H9 (cell line): ENCODE measurements around the gene TMEM187. TPM values are rescaled to one million over a fixed set of nuclear protein-coding genes. Genes with fewer than 3 reads are reported as not detected.

Source experiments
- DNase-seq: peaks from one replicate; pipeline ENCODE4 v3.0.0-alpha.2; 2017
- H2AFZ ChIP-seq: one replicate; pipeline ENCODE4 v1.6.1; 2013; ENCODE audit warnings: mild to moderate bottlenecking, low read length, control low read depth, moderate library complexity
- H2AK5ac ChIP-seq: 2 replicates; pipeline ENCODE4 v1.6.1; 2013; ENCODE audit warnings: low read length, control low read depth, mixed read lengths; ENCODE audit not compliant: insufficient read length
- H2BK120ac ChIP-seq: one replicate; pipeline ENCODE4 v1.6.1; 2013; ENCODE audit warnings: low read depth, mild to moderate bottlenecking, low read length, control low read depth, inconsistent platforms; ENCODE audit not compliant: poor library complexity, severe bottlenecking
- H2BK12ac ChIP-seq: 2 replicates; pipeline ENCODE4 v1.6.1; 2013; ENCODE audit warnings: low read length, control low read depth, mixed read lengths, low read depth; ENCODE audit not compliant: insufficient read length
- H2BK15ac ChIP-seq: 2 replicates; pipeline ENCODE4 v1.6.1; 2013; ENCODE audit warnings: low read depth, low read length, control low read depth
- H2BK20ac ChIP-seq: one replicate; pipeline ENCODE4 v1.6.1; 2013; ENCODE audit warnings: low read depth, mild to moderate bottlenecking, low read length, control low read depth, inconsistent platforms; ENCODE audit not compliant: poor library complexity, severe bottlenecking
- H2BK5ac ChIP-seq: 2 replicates; pipeline ENCODE4 v1.6.1; 2013; ENCODE audit warnings: low read length, control low read depth, mixed read lengths; ENCODE audit not compliant: insufficient read length
- H3K14ac ChIP-seq: 2 replicates; pipeline ENCODE4 v1.6.1; 2013; ENCODE audit warnings: low read length, control low read depth; ENCODE audit not compliant: insufficient read depth
- H3K18ac ChIP-seq: 2 replicates; pipeline ENCODE4 v1.6.1; 2013; ENCODE audit warnings: low read depth, mild to moderate bottlenecking, mixed read lengths, low read length, control low read depth; ENCODE audit not compliant: insufficient read length
- H3K23ac ChIP-seq: 2 replicates; pipeline ENCODE4 v1.6.1; 2013; ENCODE audit warnings: low read length, control low read depth, mixed read lengths, low read depth; ENCODE audit not compliant: insufficient read length
- H3K23me2 ChIP-seq: 2 replicates; pipeline ENCODE4 v1.6.1; 2013; ENCODE audit warnings: low read depth, mild to moderate bottlenecking, mixed read lengths, low read length, control low read depth; ENCODE audit not compliant: insufficient read length, poor library complexity, severe bottlenecking
- H3K27ac ChIP-seq: 2 replicates; pipeline ENCODE4 v1.5.1; 2013; ENCODE audit warnings: low read length, control low read depth, mixed read lengths, low read depth; ENCODE audit not compliant: insufficient read length
- H3K27me3 ChIP-seq: 2 replicates; pipeline ENCODE4 v1.6.1; 2013; ENCODE audit warnings: low read length, control low read depth, inconsistent platforms; ENCODE audit not compliant: insufficient read depth
- H3K4ac ChIP-seq: 2 replicates; pipeline ENCODE4 v1.6.1; 2013; ENCODE audit warnings: low read depth, mild to moderate bottlenecking, control low read depth, inconsistent platforms, low read length, moderate library complexity
- H3K4me1 ChIP-seq: 2 replicates; pipeline ENCODE4 v1.6.1; 2013; ENCODE audit warnings: low read length, control low read depth, inconsistent platforms; ENCODE audit not compliant: insufficient read depth
- H3K4me2 ChIP-seq: 2 replicates; pipeline ENCODE4 v1.6.1; 2013; ENCODE audit warnings: low read length, control low read depth, mixed read lengths; ENCODE audit not compliant: insufficient read length, insufficient read depth
- H3K56ac ChIP-seq: 2 replicates; pipeline ENCODE4 v1.6.1; 2013; ENCODE audit warnings: low read depth, mild to moderate bottlenecking, mixed read lengths, low read length, control low read depth; ENCODE audit not compliant: insufficient read length
- H3K79me1 ChIP-seq: 2 replicates; pipeline ENCODE4 v1.6.1; 2013; ENCODE audit warnings: low read depth, mild to moderate bottlenecking, moderate library complexity, low read length, control low read depth, inconsistent platforms; ENCODE audit not compliant: insufficient read depth, poor library complexity, severe bottlenecking
- H3K79me2 ChIP-seq: 2 replicates; pipeline ENCODE4 v1.6.1; 2013; ENCODE audit warnings: low read length, control low read depth, inconsistent platforms; ENCODE audit not compliant: insufficient read depth
- H3K9ac ChIP-seq: 2 replicates; pipeline ENCODE4 v1.6.1; 2013; ENCODE audit warnings: low read length, control low read depth, mixed read lengths; ENCODE audit not compliant: insufficient read length; ENCODE audit errors: extremely low read depth
- H3K9me3 ChIP-seq: one replicate; pipeline ENCODE4 v1.6.1; 2013; ENCODE audit warnings: low read depth, low read length, inconsistent platforms; ENCODE audit not compliant: control insufficient read depth
- H3T11ph ChIP-seq: one replicate; pipeline ENCODE4 v1.6.1; 2013; ENCODE audit warnings: mild to moderate bottlenecking, low read length, control low read depth, inconsistent platforms
- H4K20me1 ChIP-seq: one replicate; pipeline ENCODE4 v1.6.1; 2013; ENCODE audit not compliant: control insufficient read depth, insufficient read length, insufficient read depth
- H4K5ac ChIP-seq: 2 replicates; pipeline ENCODE4 v1.6.1; 2013; ENCODE audit warnings: low read depth, mild to moderate bottlenecking, mixed read lengths, low read length, control low read depth; ENCODE audit not compliant: insufficient read length
- H4K8ac ChIP-seq: replicated peaks from 2 replicates; pipeline ENCODE4 v1.6.1; 2013; ENCODE audit warnings: low read length, control low read depth, mixed read lengths, low read depth; ENCODE audit not compliant: insufficient read length
- H4K91ac ChIP-seq: 2 replicates; pipeline ENCODE4 v1.6.1; 2013; ENCODE audit warnings: low read depth, mild to moderate bottlenecking, moderate library complexity, mixed read lengths, low read length, control low read depth; ENCODE audit not compliant: insufficient read length
- H3K27ac Mint-ChIP-seq, 3 experiments: 2 replicates in 2 of 3; 3 replicates in 1 of 3; pipeline ENCODE4 v1.8.0; 2020 to 2021; ENCODE audit warnings: mixed read lengths in 3 of 3, mild to moderate bottlenecking in 1 of 3, moderate library complexity in 1 of 3
- H3K27me3 Mint-ChIP-seq: 2 replicates; pipeline ENCODE4 v1.8.0; 2021; ENCODE audit warnings: low read depth, mild to moderate bottlenecking, moderate library complexity, mixed read lengths
- H3K36me3 Mint-ChIP-seq, 3 experiments: 2 replicates in 2 of 3; 3 replicates in 1 of 3; pipeline ENCODE4 v1.8.0; 2020 to 2021; ENCODE audit warnings: low read depth in 3 of 3, mixed read lengths in 3 of 3; ENCODE audit not compliant: insufficient read depth in 1 of 3
- H3K4me1 Mint-ChIP-seq, 2 experiments: 2 replicates each; pipeline ENCODE4 v1.8.0; 2020; ENCODE audit warnings: mixed read lengths in 2 of 2
- H3K4me3 Mint-ChIP-seq, 2 experiments: 2 replicates in 1 of 2; 3 replicates in 1 of 2; pipeline ENCODE4 v1.8.0; 2020 to 2021; ENCODE audit warnings: mild to moderate bottlenecking in 2 of 2, mixed read lengths in 2 of 2, moderate library complexity in 1 of 2
- H3K9me3 Mint-ChIP-seq, 2 experiments: 2 replicates in 1 of 2; 3 replicates in 1 of 2; pipeline ENCODE4 v1.8.0; 2020; ENCODE audit warnings: mild to moderate bottlenecking in 2 of 2, mixed read lengths in 2 of 2, moderate library complexity in 1 of 2
- CTCF ChIP-seq: fragments of 200-600 bp; sonication (generic); conservative IDR thresholded peaks from 3 replicates; pipeline ENCODE4 v1.8.0; 2021; ENCODE audit warnings: antibody characterized with exemption, mild to moderate bottlenecking
- WGBS: extraction: QIAGEN DNeasy Blood & Tissue Kit; methylation state at CpG from one replicate; pipeline ENCODE4 v1.1.7; 2013; ENCODE audit warnings: missing lambda C conversion rate, low lambda C conversion rate, mixed read lengths; ENCODE audit not compliant: insufficient read length; ENCODE audit errors: extremely low coverage; 5-methylcytosine and 5-hydroxymethylcytosine counted together
- total RNA-seq: library from RNA; stranded (reverse); gene quantifications from 2 replicates; pipeline ENCODE4 v1.2.1, GENCODE V29; 2021

Gene TMEM187
- total RNA-seq, 1 experiment from 2014 or later, result 2.7 TPM

GRCh38 chrX:153999359-154000037 is 26.9 kb downstream of the TMEM187 start:
- H3K9me3 Mint-ChIP-seq, result peaks cover 72 to 78% of the 10 kb centered on the region in 2 experiments
- no peak for TF ChIP-seq CTCF
- no peak overlapping the region for H3K4me3 Mint-ChIP-seq
- no peaks in the 10 kb centered on the region for H3K23me2 ChIP-seq
- no peaks in the 10 kb centered on the region for H3K4me1 ChIP-seq
- no peak overlapping the region for H4K5ac ChIP-seq
- peak overlapping the region; percentile 41 for H3K14ac ChIP-seq
- no peak overlapping the region for H3K9ac ChIP-seq
- peaks cover 2% of the 10 kb centered on the region; the same call in 1 of the 2 replicates for H3K27me3 Mint-ChIP-seq
- no peak overlapping the region for H3K4me2 ChIP-seq
- peaks cover 10 to 15% of the 10 kb centered on the region in 2 experiments; a peak in 3 of 4 replicates for H3K4me1 Mint-ChIP-seq
- peak overlapping the region; percentile 18 for H3K18ac ChIP-seq
- no peak overlapping the region for H2AK5ac ChIP-seq
- H2BK12ac ChIP-seq, result no peak overlapping the region
- DNase-seq, result no peak
- no peak overlapping the region for H4K8ac ChIP-seq
- no peak overlapping the region for H3K27ac ChIP-seq
- no CpG with 5 or more reads among the region's 19 CpGs for WGBS
- H3K9me3 ChIP-seq, result no peaks in the 10 kb centered on the region
- H4K91ac ChIP-seq, result no peak overlapping the region
- H2BK15ac ChIP-seq, result no peak overlapping the region
- H4K20me1 ChIP-seq, result no peaks in the 10 kb centered on the region
- no peak overlapping the region for H2AFZ ChIP-seq
- no peak overlapping the region for H3K56ac ChIP-seq
- no peak overlapping the region for H2BK20ac ChIP-seq
- no peak overlapping the region for H3T11ph ChIP-seq
- no peaks in the 10 kb centered on the region for H3K27me3 ChIP-seq
- peaks cover 1 to 15% (median 13%) of the 10 kb centered on the region in 3 experiments for H3K36me3 Mint-ChIP-seq
- H3K23ac ChIP-seq, result no peak overlapping the region
- H3K79me1 ChIP-seq, result no peaks in the 10 kb centered on the region
- H3K27ac Mint-ChIP-seq, result peak overlapping the region; percentile 28 to 76 (median 70); a peak in 4 of 7 replicates
- H3K4ac ChIP-seq, result no peak overlapping the region
- H3K79me2 ChIP-seq, result no peaks in the 10 kb centered on the region
- H2BK5ac ChIP-seq, result no peak overlapping the region
- no peak overlapping the region for H2BK120ac ChIP-seq
